NCI-H187 (cell line): ENCODE measurements around the gene PPP2R3C.
"Not testable (repeated sequence)": the region's sequence is repeated elsewhere in the genome, so short reads cannot be mapped to it uniquely, and the experiment has no call there.

ENCODE experiments used
- DNase-seq, 2 experiments: peaks; one replicate each; lab custom pipeline; 2025; lab: John Stamatoyannopoulos, UW

PPP2R3C gene

DNA sequence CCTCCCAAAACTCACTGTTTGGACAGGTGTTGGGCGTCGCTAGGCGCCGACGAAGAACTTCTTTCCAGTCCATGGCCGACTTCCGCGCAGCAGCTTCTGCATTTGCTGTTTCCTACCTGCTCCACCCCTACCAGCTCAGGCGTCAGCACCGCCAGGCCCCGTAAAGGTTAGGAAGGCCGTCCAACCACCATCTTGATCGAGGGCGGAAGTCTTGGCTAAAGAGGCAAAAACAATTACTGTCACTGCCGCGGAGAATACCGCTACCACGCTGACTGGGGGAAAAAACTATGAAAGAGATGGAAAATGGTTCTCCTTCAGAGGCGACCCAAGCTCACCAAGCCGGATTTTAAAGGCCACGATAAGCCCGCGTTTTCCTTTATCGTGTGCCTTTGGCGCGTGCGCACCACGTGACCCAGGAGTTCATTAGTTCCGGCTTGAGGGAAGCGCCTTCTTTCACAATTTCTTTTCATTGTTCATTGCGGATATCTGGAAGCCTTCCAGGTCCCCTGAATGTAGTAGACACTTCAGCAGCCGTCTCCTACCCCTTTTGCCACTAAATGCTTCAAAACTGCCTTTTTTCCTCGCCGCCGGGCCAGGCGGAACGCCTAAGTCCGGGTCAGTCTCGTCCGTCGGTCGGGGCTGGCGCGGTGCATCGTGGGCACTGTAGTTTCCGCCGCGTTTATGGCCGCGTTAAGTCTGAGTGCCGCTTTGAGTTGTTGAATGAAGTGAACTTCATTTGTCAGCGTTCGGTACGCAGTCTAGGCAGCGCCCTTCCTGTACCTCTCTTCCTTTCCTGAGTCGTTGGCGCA lies at the start of gene PPP2R3C, which contains the start of gene PRORP:
Gene PPP2R3C, minus strand, starts transcription at position 104 of the 809 bp plus-strand sequence. Its CDS starts 31 bp downstream, at position 73.
Gene PRORP, plus strand, starts transcription at position 666 of the 809 bp plus-strand sequence. CDS start 694 bp downstream, outside the sequence.
- peak; percentile 88 to 100 for DNase-seq

DNA sequence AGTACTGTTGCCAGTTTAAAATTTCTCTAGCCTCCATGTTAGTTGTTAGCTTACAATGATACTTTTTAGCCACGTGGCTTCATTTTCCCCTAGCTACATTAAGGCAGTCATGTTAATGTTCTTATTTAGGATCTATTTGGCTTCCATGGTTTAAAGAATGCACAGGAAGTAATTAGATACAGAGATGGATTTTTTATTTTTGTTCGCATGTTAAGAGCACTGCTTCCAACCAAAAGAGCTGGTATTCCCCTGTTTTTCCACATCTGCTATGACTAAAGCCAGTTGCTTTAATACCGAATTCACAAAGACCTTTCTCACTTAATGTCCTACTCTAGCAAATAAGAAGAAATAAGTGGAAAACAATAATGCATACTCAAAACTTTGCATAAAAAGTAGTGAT lies 45.7 kb upstream of the PPP2R3C start:
- DNase-seq, result no peak

DNA sequence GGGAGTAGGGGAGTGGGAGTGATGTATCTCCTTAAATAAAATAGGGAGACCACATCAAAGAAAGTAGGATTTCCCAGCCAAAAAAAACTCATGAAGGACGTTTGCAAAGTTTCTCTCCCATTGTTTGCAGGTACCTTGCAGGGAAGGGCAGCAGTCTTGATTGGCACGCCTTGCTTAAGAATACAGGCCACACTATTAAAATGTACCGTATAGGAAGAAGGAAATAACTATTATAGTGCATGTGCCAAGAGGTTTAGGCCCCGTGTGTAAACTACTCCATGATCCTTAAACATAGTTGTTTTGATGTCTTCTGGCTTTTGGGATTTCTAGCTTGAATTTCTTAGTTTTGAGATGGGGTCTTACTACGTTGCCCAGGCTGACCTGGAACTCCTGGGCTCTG lies 43.1 kb upstream of the PPP2R3C start:
- no peak for DNase-seq

GRCh38 chr14:35163384-35163783 lies 41.6 kb upstream of the PPP2R3C start:
- no peak for DNase-seq

DNA sequence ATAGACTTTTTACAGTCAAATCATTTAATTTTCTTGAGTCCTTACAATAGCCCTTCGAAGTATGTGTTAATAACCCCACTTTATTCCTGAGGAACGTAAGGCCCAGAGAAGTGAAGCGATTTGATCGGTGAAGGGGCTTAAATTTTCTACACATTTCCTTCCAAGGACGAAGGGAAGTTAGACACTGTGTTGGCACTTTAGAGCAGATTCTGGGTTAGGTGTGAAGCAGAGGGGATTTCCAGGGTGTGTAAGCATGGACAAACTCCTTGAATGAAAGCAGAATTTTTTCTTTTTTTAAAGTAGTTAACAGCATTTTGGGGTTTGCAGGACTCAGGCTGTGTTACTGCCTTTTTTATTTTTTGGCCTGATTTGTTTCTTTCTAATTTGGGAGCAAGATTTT lies 39.4 kb upstream of the PPP2R3C start:
- no peak for DNase-seq

- no peak for DNase-seq
Observed at GRCh38 chr14:35159742-35160409, 38.1 kb upstream of the PPP2R3C start.

DNA sequence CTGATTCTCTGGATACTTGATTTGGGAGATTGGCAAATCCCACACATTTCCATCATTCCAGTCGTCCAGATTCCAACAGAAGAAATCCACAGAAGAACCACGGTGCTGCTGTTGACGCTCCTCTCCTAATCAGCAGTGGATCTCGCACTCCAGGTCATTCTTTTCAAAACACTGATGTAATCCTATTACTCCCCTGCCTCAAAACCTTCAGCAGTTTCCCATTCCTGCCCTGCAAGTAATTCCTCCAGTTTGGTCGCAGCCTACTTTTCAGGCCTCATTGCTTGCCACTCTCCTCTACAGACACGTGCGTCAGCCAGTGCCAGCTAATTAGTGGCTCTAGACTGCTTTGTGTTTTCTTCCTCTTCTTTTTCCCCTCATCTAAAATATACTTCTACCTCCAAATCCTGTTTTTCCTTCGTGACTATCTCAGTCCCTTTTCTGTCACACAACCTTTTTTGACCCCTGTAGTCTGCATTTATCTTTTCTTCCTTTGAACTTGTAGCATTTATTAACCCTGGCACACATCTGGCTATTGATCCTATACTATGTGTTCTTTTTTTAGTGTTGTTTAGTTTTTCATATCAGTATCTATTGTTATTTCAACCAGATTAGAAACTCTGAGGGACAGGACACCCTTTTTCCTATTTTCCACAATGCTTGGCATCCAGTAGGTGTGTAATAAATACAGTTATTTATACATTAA lies 37.3 kb upstream of the PPP2R3C start:
- no peak for DNase-seq

GRCh38 chr14:35158491-35158890 lies 36.7 kb upstream of the PPP2R3C start:
- DNase-seq, result no peak

DNA sequence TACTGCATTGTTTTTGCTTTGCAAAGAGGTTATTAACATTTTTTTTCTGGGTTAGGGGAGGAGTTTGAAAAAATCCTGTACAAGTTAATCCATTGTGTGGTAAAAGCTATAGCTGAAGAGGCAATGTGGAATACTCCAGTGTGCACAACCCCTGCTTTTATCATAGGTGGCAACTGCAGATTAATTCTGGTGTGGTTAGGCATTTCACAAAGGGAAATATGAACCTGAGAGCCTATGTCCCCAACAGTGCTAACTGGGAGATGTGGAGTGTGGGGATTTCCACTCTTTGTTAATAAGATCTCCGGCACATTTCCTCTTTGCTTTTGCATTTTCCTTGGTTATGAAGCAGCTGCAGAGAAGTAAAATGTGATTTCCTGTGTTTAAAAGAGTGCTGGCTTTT lies 34.2 kb upstream of the PPP2R3C start:
- no peak for DNase-seq

- DNase-seq, result no peak
Observed at GRCh38 chr14:35154016-35154415, 32.2 kb upstream of the PPP2R3C start.

GRCh38 chr14:35152531-35152930 lies 30.7 kb upstream of the PPP2R3C start:
- DNase-seq, result not testable (repeated sequence)

DNA sequence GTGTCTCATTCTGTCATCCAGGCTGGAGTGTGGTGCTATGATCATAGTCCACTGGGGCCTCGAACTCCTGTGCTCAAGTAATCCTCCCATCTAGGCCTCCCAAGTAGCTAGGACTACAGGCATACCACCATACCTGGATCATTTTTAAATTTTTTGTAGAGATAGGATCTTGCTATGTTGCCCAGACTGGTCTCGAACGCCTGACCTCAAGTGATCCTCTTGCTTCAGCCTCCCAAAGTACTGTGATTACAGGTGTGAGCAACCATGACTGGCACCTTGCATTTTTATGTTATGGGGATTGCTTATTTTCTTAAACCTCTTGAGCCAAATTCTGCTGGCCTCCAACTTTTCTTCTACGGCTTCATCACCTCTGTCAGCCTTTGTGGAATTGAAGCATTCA lies 27.4 kb upstream of the PPP2R3C start:
- no peak for DNase-seq

- DNase-seq, result no peak
Observed at GRCh38 chr14:35147711-35148110, 25.9 kb upstream of the PPP2R3C start.

DNA sequence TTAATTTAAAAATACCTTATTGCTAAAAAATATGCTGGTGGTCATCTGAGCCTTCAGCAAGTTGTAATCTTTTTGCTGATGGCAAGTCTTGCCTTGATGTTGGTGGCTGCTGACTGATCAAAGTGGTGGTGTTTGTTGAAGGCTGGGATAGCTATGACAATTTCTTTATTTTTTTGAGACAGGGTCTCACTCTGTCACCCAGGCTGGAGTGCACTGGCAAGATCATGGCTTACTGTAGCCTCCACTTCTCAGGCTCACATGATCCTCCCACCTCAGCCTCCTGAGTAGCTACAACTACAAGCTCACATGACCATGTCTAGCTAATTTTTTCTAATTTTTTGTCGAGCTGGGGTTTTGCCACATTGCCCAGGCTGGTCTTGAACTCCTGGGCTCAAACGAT lies 25.4 kb upstream of the PPP2R3C start:
- no peak for DNase-seq

GRCh38 chr14:35146711-35147149 lies 24.9 kb upstream of the PPP2R3C start:
- DNase-seq, result no peak

GRCh38 chr14:35144029-35144428 lies 22.2 kb upstream of the PPP2R3C start:
- no peak for DNase-seq

- DNase-seq, result no peak
Observed at GRCh38 chr14:35140718-35141581, 19.2 kb upstream of the PPP2R3C start.

- no peak for DNase-seq
Observed at GRCh38 chr14:35138585-35138984, 16.8 kb upstream of the PPP2R3C start.

- DNase-seq, result no peak
Observed at GRCh38 chr14:35134329-35135123, 12.7 kb upstream of the PPP2R3C start.

- no peak for DNase-seq
Observed at GRCh38 chr14:35133542-35134328, 11.9 kb upstream of the PPP2R3C start.
